HEK293 (cell line): ENCODE results near the gene COPG2.

ENCODE experiments used
- CTCF ChIA-PET: fragments of 350-600 bp; formaldehyde crosslinking; extraction: SDS; loops from one replicate; lab custom pipeline; 2021; ENCODE audit warnings: antibody characterized with exemption; lab: Yijun Ruan, JAX
- POLR2A ChIA-PET: fragments of 300-600 bp; formaldehyde crosslinking; extraction: SDS; loops from one replicate; lab custom pipeline; 2020; ENCODE audit warnings: antibody characterized with exemption, inconsistent platforms; lab: Yijun Ruan, JAX
- H3K27ac ChIP-seq: fragments of 200-500 bp; sonication (Bioruptor generic); 2 replicates; pipeline ENCODE4 v1.5.1; 2014; ENCODE audit warnings: low read depth, low read length, control low read depth, inconsistent platforms; ENCODE audit errors: extremely low read depth
- H3K36me3 ChIP-seq, 2 experiments: fragments of 200-500 bp in 1 of 2; sonication (Bioruptor generic) in 1 of 2; 1 replicate in 1 of 2; 2 replicates in 1 of 2; pipeline ENCODE4 v1.5.1; 2014 to 2017; ENCODE audit warnings: inconsistent platforms in 2 of 2, low read length in 2 of 2; ENCODE audit not compliant: control insufficient read depth in 2 of 2, insufficient read depth in 1 of 2
- H3K4me1 ChIP-seq: fragments of 200-500 bp; sonication (Bioruptor generic); 2 replicates; pipeline ENCODE4 v1.5.1; 2014; ENCODE audit warnings: mild to moderate bottlenecking, low read length, inconsistent platforms; ENCODE audit not compliant: control insufficient read depth, insufficient read depth
- H3K4me3 ChIP-seq: 2 replicates; pipeline ENCODE4 v1.5.1; 2011; ENCODE audit warnings: low read depth, mild to moderate bottlenecking, control low read depth, low read length, moderate library complexity
- H3K9me3 ChIP-seq: fragments of 200-500 bp; sonication (Bioruptor generic); 2 replicates; pipeline ENCODE4 v1.5.1; 2014; ENCODE audit warnings: low read depth, low read length, inconsistent platforms; ENCODE audit not compliant: control insufficient read depth, insufficient read depth
- FEZF1 ChIP-seq: fragments of 450-650 bp; formaldehyde crosslinking; IDR thresholded peaks from 2 replicates; pipeline ENCODE4 v1.5.1; 2016; ENCODE audit warnings: missing biosample characterization, missing genetic modification characterization
- KLF9 ChIP-seq: fragments of 450-650 bp; formaldehyde crosslinking; IDR thresholded peaks from 2 replicates; pipeline ENCODE4 v1.5.1; 2016; ENCODE audit warnings: missing biosample characterization, missing genetic modification characterization, low read depth
- OVOL3 ChIP-seq: fragments of 450-650 bp; formaldehyde crosslinking; IDR thresholded peaks from 2 replicates; pipeline ENCODE4 v1.5.1; 2016; ENCODE audit warnings: missing biosample characterization, missing genetic modification characterization
- TRIM28 ChIP-seq: IDR thresholded peaks from 2 replicates; pipeline ENCODE4 v1.6.1; 2011; ENCODE audit warnings: low read length, control low read depth, borderline replicate concordance
- WT1 ChIP-seq: fragments of 450-650 bp; formaldehyde crosslinking; IDR thresholded peaks from 2 replicates; pipeline ENCODE4 v1.5.1; 2016; ENCODE audit warnings: missing biosample characterization, missing genetic modification characterization
- ZFP69B ChIP-seq: fragments of 450-650 bp; formaldehyde crosslinking; IDR thresholded peaks from 2 replicates; pipeline ENCODE4 v1.5.1; 2016; ENCODE audit warnings: missing biosample characterization, missing genetic modification characterization
- ZNF175 ChIP-seq: fragments of 450-650 bp; formaldehyde crosslinking; IDR thresholded peaks from 2 replicates; pipeline ENCODE4 v1.5.1; 2016; ENCODE audit warnings: missing biosample characterization, missing genetic modification characterization
- ZNF184 ChIP-seq: fragments of 450-650 bp; IDR thresholded peaks from 2 replicates; pipeline ENCODE4 v1.5.1; 2018; ENCODE audit warnings: missing biosample characterization, mild to moderate bottlenecking, missing genetic modification characterization
- ZNF2 ChIP-seq: fragments of 450-650 bp; formaldehyde crosslinking; IDR thresholded peaks from 2 replicates; pipeline ENCODE4 v1.5.1; 2016; ENCODE audit warnings: missing biosample characterization, missing genetic modification characterization
- ZNF239 ChIP-seq: fragments of 450-650 bp; formaldehyde crosslinking; IDR thresholded peaks from 2 replicates; pipeline ENCODE4 v1.5.1; 2016; ENCODE audit warnings: missing biosample characterization, missing genetic modification characterization
- ZNF266 ChIP-seq: fragments of 450-650 bp; formaldehyde crosslinking; IDR thresholded peaks from 2 replicates; pipeline ENCODE4 v1.5.1; 2016; ENCODE audit warnings: missing biosample characterization, missing genetic modification characterization, low read depth
- ZNF37A ChIP-seq: fragments of 450-650 bp; IDR thresholded peaks from 2 replicates; pipeline ENCODE4 v1.5.1; 2018; ENCODE audit warnings: missing biosample characterization, missing genetic modification characterization
- ZNF473 ChIP-seq: fragments of 450-650 bp; formaldehyde crosslinking; IDR thresholded peaks from 2 replicates; pipeline ENCODE4 v1.5.1; 2017; ENCODE audit warnings: missing biosample characterization, missing genetic modification characterization
- ZNF529 ChIP-seq: fragments of 450-650 bp; formaldehyde crosslinking; IDR thresholded peaks from 2 replicates; pipeline ENCODE4 v1.5.1; 2017; ENCODE audit warnings: missing genetic modification characterization, missing biosample characterization; ENCODE audit not compliant: insufficient replicate concordance
- ZNF624 ChIP-seq: fragments of 450-650 bp; formaldehyde crosslinking; IDR thresholded peaks from 2 replicates; pipeline ENCODE4 v1.5.1; 2017; ENCODE audit warnings: missing biosample characterization, missing genetic modification characterization
- ZNF707 ChIP-seq: fragments of 450-650 bp; formaldehyde crosslinking; IDR thresholded peaks from 2 replicates; pipeline ENCODE4 v1.5.1; 2016; ENCODE audit warnings: missing biosample characterization, missing genetic modification characterization
- ZNF777 ChIP-seq: fragments of 450-650 bp; formaldehyde crosslinking; IDR thresholded peaks from 2 replicates; pipeline ENCODE4 v1.5.1; 2017; ENCODE audit warnings: missing biosample characterization, missing genetic modification characterization, borderline replicate concordance
- ZNF830 ChIP-seq: fragments of 450-650 bp; IDR thresholded peaks from 2 replicates; pipeline ENCODE4 v1.5.0; 2018; ENCODE audit warnings: missing biosample characterization, missing genetic modification characterization, low read depth, mild to moderate bottlenecking, moderate library complexity
- TF ChIP-seq, protein P1 (sequence below): fragments of 450-650 bp; formaldehyde crosslinking; IDR thresholded peaks from 2 replicates; pipeline ENCODE4 v1.5.1; 2016; ENCODE audit warnings: missing biosample characterization, missing genetic modification characterization, borderline replicate concordance

The COPG2 gene

DNA sequence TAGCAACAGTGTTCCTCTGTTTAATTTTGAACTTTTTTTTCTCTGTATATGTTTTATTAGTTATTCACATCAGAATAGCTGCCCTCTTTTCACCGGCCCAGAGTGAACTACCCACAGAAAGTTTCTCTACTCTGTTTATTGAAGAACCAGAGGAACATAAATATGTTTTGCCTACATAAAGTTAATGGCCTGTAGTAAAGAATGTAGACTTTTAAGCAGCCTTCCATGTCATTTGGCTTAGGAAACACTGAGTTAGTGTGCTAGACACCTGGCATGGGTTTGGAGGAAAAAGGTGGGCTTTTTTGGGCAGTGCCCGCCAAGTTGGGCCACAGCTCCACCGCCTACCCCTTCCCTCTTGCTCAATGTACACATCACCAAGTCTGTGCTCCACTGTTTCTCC is 185.5 kb downstream of the COPG2 start:
- H3K4me1 ChIP-seq = no peaks in the 10 kb centered on the region
- ChIA-PET POLR2A (no interaction called here), CTCF (no interaction called here)
- H3K36me3 ChIP-seq = no peaks in the 10 kb centered on the region
- H3K4me3 ChIP-seq = no peak overlapping the region
- no peak overlapping the region for H3K27ac ChIP-seq
- no peaks in the 10 kb centered on the region for H3K9me3 ChIP-seq
- TF ChIP-seq ZNF529 (no peak), ZNF2 (tag by site-specific recombination) (no peak), ZNF184 (no peak), OVOL3 (no peak), ZNF266 (tag by site-specific recombination) (no peak), ZNF239 (tag by site-specific recombination) (no peak), ZNF777 (no peak), ZNF473 (tag by site-specific recombination) (no peak), ZNF175 (tag by site-specific recombination) (no peak), ZNF624 (tag by site-specific recombination) (no peak), TRIM28 (no peak), FEZF1 (tag by site-specific recombination) (no peak), ZNF707 (tag by site-specific recombination) (no peak), KLF9 (tag by site-specific recombination) (no peak), ZFP69B (tag by site-specific recombination) (no peak), ZNF37A (no peak), ZNF830 (tag by site-specific recombination) (no peak), WT1 (tag by site-specific recombination) (no peak)

DNA sequence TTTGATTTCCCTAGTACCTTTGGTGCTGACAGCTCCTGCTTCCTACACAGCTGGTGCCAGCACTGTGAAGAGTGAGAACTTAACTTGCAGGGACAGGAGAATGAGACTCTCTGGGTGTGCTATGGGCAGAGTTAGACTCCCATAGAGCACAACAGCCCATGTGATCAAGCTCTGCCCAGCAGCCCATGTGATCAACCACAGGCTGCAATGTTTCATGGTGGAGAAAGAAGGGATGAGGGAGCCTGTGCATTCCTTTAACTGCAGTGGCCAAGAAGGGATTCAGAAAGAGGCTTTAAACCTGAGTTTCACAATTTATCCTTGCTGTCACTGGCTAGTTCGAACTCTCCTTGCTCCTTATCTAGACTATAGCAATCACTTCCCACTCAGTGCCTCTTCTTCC is 186.7 kb downstream of the COPG2 start:
- CTCF ChIA-PET = no interaction called here

More for the DNA sequence above, 186.7 kb downstream of the COPG2 start:
- H3K4me3 ChIP-seq = no peak overlapping the region
- H3K36me3 ChIP-seq = no peaks in the 10 kb centered on the region
- no peaks in the 10 kb centered on the region for H3K9me3 ChIP-seq
- TF ChIP-seq, protein P1, sequence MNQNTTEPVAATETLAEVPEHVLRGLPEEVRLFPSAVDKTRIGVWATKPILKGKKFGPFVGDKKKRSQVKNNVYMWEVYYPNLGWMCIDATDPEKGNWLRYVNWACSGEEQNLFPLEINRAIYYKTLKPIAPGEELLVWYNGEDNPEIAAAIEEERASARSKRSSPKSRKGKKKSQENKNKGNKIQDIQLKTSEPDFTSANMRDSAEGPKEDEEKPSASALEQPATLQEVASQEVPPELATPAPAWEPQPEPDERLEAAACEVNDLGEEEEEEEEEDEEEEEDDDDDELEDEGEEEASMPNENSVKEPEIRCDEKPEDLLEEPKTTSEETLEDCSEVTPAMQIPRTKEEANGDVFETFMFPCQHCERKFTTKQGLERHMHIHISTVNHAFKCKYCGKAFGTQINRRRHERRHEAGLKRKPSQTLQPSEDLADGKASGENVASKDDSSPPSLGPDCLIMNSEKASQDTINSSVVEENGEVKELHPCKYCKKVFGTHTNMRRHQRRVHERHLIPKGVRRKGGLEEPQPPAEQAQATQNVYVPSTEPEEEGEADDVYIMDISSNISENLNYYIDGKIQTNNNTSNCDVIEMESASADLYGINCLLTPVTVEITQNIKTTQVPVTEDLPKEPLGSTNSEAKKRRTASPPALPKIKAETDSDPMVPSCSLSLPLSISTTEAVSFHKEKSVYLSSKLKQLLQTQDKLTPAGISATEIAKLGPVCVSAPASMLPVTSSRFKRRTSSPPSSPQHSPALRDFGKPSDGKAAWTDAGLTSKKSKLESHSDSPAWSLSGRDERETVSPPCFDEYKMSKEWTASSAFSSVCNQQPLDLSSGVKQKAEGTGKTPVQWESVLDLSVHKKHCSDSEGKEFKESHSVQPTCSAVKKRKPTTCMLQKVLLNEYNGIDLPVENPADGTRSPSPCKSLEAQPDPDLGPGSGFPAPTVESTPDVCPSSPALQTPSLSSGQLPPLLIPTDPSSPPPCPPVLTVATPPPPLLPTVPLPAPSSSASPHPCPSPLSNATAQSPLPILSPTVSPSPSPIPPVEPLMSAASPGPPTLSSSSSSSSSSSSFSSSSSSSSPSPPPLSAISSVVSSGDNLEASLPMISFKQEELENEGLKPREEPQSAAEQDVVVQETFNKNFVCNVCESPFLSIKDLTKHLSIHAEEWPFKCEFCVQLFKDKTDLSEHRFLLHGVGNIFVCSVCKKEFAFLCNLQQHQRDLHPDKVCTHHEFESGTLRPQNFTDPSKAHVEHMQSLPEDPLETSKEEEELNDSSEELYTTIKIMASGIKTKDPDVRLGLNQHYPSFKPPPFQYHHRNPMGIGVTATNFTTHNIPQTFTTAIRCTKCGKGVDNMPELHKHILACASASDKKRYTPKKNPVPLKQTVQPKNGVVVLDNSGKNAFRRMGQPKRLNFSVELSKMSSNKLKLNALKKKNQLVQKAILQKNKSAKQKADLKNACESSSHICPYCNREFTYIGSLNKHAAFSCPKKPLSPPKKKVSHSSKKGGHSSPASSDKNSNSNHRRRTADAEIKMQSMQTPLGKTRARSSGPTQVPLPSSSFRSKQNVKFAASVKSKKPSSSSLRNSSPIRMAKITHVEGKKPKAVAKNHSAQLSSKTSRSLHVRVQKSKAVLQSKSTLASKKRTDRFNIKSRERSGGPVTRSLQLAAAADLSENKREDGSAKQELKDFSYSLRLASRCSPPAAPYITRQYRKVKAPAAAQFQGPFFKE (tag by site-specific recombination) = no peak
- H3K27ac ChIP-seq = no peak overlapping the region
- H3K4me1 ChIP-seq = no peaks in the 10 kb centered on the region
- POLR2A ChIA-PET = no interaction called here
